WTC11 (cell line): ENCODE data around the gene SHANK1. TPM values are rescaled to one million over a fixed set of nuclear protein-coding genes. Genes with fewer than 3 reads are reported as not detected.

ENCODE experiments used
- ATAC-seq: fragments of 200-7000 bp; cut with Tn5 transposase; 2 replicates; pipeline ENCODE4 v1.10.0; 2021; ENCODE audit warnings: mild to moderate bottlenecking, moderate library complexity
- CTCF ChIA-PET: fragments of 300-600 bp; sonication (Branson Sonifier 250); formaldehyde crosslinking; loops from one replicate; lab custom pipeline; 2021; ENCODE audit warnings: antibody characterized with exemption; lab: Charles Lee
- POLR2A ChIA-PET: fragments of 350-600 bp; sonication (Branson Sonifier 250); formaldehyde crosslinking; loops from one replicate; lab custom pipeline; 2021; ENCODE audit warnings: antibody characterized with exemption; lab: Charles Lee
- DNase-seq: peaks from one replicate; pipeline ENCODE4 v3.0.0; 2021; ENCODE audit warnings: low spot score
- H3K27ac Mint-ChIP-seq: 2 replicates; pipeline ENCODE4 v1.8.0; 2021; ENCODE audit warnings: mixed read lengths
- H3K27me3 Mint-ChIP-seq: 2 replicates; pipeline ENCODE4 v1.8.0; 2021; ENCODE audit warnings: low read depth, mild to moderate bottlenecking, moderate library complexity, mixed read lengths
- H3K36me3 Mint-ChIP-seq: 2 replicates; pipeline ENCODE4 v1.8.0; 2021; ENCODE audit warnings: mixed read lengths
- H3K4me1 Mint-ChIP-seq: 2 replicates; pipeline ENCODE4 v1.8.0; 2022; ENCODE audit warnings: mixed read lengths
- H3K4me3 Mint-ChIP-seq: 2 replicates; pipeline ENCODE4 v1.8.0; 2021; ENCODE audit warnings: mild to moderate bottlenecking, moderate library complexity, mixed read lengths
- H3K9me3 Mint-ChIP-seq: 2 replicates; pipeline ENCODE4 v1.8.0; 2021; ENCODE audit warnings: mixed read lengths
- ESRRA ChIP-seq: sonication (generic); formaldehyde crosslinking; IDR thresholded peaks from 2 replicates; pipeline ENCODE4 v1.8.1; 2022; ENCODE audit warnings: mild to moderate bottlenecking, missing genetic modification reagents, borderline replicate concordance
- FOXK1 ChIP-seq: sonication (generic); formaldehyde crosslinking; IDR thresholded peaks from 2 replicates; pipeline ENCODE4 v1.8.0; 2022; ENCODE audit warnings: mild to moderate bottlenecking, moderate library complexity, missing genetic modification reagents
- GTF2I ChIP-seq: fragments of 250-450 bp; sonication (Bioruptor Pico); conservative IDR thresholded peaks from 2 replicates; pipeline ENCODE4 v1.4.0; 2021; ENCODE audit warnings: mild to moderate bottlenecking
- JAZF1 ChIP-seq: fragments of 250-450 bp; sonication (Bioruptor Pico); IDR thresholded peaks from 2 replicates; pipeline ENCODE4 v1.9.0; 2021; ENCODE audit warnings: moderate library complexity, mild to moderate bottlenecking, inconsistent platforms
- MXD4 ChIP-seq: fragments of 250-450 bp; sonication (Bioruptor Pico); IDR thresholded peaks from 2 replicates; pipeline ENCODE4 v1.8.0; 2021; ENCODE audit warnings: mild to moderate bottlenecking, moderate library complexity, borderline replicate concordance
- NR1H2 ChIP-seq: sonication (generic); formaldehyde crosslinking; IDR thresholded peaks from 2 replicates; pipeline ENCODE4 v1.9.0; 2021; ENCODE audit warnings: mild to moderate bottlenecking, moderate library complexity, missing genetic modification reagents
- RELA ChIP-seq: sonication (generic); formaldehyde crosslinking; IDR thresholded peaks from 2 replicates; pipeline ENCODE4 v1.8.1; 2022; ENCODE audit warnings: missing genetic modification reagents, mild to moderate bottlenecking, borderline replicate concordance
- ZBTB21 ChIP-seq: sonication (generic); formaldehyde crosslinking; IDR thresholded peaks from 2 replicates; pipeline ENCODE4 v1.8.1; 2023; ENCODE audit warnings: mild to moderate bottlenecking, missing genetic modification reagents, borderline replicate concordance
- ZNF423 ChIP-seq: fragments of 250-450 bp; sonication (Bioruptor Pico); IDR thresholded peaks from 2 replicates; pipeline ENCODE4 v2.1.2; 2022; ENCODE audit warnings: mild to moderate bottlenecking, moderate library complexity
- total RNA-seq: library from RNA; stranded (reverse); gene quantifications from 3 replicates; pipeline ENCODE4 v1.2.3, GENCODE V29; 2021
- TF ChIP-seq, protein P1 (sequence below): sonication (generic); formaldehyde crosslinking; IDR thresholded peaks from 2 replicates; pipeline ENCODE4 v1.8.1; 2023; ENCODE audit warnings: mild to moderate bottlenecking, missing genetic modification reagents, borderline replicate concordance
- TF ChIP-seq, protein P2 (sequence below): sonication (generic); formaldehyde crosslinking; IDR thresholded peaks from 2 replicates; pipeline ENCODE4 v1.8.1; 2022; ENCODE audit warnings: low read depth, mild to moderate bottlenecking, moderate library complexity, missing genetic modification reagents, borderline replicate concordance
- TF ChIP-seq, protein P3 (sequence below): sonication (generic); formaldehyde crosslinking; IDR thresholded peaks from 2 replicates; pipeline ENCODE4 v1.8.0; 2022; ENCODE audit warnings: mild to moderate bottlenecking, missing genetic modification reagents
- TF ChIP-seq, protein P4 (sequence below): sonication (generic); formaldehyde crosslinking; IDR thresholded peaks from 2 replicates; pipeline ENCODE4 v1.8.0; 2022; ENCODE audit warnings: missing genetic modification reagents

SHANK1 gene
- total RNA-seq, 1 experiment from 2014 or later: 8.7 TPM

DNA sequence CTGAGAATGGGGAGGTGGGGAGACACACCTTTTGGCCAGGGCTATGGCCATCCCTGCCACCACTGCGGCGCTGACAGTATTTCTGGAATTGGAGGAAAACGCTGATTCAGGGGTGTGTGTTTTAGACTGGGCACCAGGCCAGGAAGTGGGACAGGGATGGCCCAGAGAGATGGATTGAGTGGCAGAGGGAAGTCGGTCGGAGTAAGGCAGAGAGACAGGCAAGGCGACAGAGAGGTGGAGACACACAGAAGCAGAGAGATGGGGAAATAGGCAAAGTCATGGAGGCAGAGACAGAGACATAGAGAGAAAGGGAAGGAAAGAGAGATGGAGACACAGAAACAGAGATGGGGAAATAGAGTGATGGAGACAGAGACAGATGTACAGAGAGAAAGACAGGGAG lies 74.5 kb downstream of the SHANK1 start:
- TF ChIP-seq GTF2I (no peak), JAZF1 (CRISPR knock-in tag) (no peak), ZBTB21 (no peak), NR1H2 (CRISPR knock-in tag) (no peak), ESRRA (CRISPR knock-in tag) (no peak), MXD4 (no peak)
- TF ChIP-seq, protein P1, sequence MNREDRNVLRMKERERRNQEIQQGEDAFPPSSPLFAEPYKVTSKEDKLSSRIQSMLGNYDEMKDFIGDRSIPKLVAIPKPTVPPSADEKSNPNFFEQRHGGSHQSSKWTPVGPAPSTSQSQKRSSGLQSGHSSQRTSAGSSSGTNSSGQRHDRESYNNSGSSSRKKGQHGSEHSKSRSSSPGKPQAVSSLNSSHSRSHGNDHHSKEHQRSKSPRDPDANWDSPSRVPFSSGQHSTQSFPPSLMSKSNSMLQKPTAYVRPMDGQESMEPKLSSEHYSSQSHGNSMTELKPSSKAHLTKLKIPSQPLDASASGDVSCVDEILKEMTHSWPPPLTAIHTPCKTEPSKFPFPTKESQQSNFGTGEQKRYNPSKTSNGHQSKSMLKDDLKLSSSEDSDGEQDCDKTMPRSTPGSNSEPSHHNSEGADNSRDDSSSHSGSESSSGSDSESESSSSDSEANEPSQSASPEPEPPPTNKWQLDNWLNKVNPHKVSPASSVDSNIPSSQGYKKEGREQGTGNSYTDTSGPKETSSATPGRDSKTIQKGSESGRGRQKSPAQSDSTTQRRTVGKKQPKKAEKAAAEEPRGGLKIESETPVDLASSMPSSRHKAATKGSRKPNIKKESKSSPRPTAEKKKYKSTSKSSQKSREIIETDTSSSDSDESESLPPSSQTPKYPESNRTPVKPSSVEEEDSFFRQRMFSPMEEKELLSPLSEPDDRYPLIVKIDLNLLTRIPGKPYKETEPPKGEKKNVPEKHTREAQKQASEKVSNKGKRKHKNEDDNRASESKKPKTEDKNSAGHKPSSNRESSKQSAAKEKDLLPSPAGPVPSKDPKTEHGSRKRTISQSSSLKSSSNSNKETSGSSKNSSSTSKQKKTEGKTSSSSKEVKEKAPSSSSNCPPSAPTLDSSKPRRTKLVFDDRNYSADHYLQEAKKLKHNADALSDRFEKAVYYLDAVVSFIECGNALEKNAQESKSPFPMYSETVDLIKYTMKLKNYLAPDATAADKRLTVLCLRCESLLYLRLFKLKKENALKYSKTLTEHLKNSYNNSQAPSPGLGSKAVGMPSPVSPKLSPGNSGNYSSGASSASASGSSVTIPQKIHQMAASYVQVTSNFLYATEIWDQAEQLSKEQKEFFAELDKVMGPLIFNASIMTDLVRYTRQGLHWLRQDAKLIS (CRISPR knock-in tag): no peak
- TF ChIP-seq, protein P2, sequence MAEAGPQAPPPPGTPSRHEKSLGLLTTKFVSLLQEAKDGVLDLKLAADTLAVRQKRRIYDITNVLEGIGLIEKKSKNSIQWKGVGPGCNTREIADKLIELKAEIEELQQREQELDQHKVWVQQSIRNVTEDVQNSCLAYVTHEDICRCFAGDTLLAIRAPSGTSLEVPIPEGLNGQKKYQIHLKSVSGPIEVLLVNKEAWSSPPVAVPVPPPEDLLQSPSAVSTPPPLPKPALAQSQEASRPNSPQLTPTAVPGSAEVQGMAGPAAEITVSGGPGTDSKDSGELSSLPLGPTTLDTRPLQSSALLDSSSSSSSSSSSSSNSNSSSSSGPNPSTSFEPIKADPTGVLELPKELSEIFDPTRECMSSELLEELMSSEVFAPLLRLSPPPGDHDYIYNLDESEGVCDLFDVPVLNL: no peak
- TF ChIP-seq, protein P3, sequence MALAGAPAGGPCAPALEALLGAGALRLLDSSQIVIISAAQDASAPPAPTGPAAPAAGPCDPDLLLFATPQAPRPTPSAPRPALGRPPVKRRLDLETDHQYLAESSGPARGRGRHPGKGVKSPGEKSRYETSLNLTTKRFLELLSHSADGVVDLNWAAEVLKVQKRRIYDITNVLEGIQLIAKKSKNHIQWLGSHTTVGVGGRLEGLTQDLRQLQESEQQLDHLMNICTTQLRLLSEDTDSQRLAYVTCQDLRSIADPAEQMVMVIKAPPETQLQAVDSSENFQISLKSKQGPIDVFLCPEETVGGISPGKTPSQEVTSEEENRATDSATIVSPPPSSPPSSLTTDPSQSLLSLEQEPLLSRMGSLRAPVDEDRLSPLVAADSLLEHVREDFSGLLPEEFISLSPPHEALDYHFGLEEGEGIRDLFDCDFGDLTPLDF: no peak
- Mint-ChIP-seq H3K4me1 (peaks cover 10% of the 10 kb centered on the region), H3K27me3 (peaks cover 17% of the 10 kb centered on the region), H3K9me3 (no peaks in the 10 kb centered on the region), H3K27ac (no peak overlapping the region), H3K36me3 (no peaks in the 10 kb centered on the region), H3K4me3 (no peak overlapping the region)
- CTCF ChIA-PET: no interaction called here
- POLR2A ChIA-PET: no interaction called here
- ATAC-seq (no peak), DNase-seq (no peak)

DNA sequence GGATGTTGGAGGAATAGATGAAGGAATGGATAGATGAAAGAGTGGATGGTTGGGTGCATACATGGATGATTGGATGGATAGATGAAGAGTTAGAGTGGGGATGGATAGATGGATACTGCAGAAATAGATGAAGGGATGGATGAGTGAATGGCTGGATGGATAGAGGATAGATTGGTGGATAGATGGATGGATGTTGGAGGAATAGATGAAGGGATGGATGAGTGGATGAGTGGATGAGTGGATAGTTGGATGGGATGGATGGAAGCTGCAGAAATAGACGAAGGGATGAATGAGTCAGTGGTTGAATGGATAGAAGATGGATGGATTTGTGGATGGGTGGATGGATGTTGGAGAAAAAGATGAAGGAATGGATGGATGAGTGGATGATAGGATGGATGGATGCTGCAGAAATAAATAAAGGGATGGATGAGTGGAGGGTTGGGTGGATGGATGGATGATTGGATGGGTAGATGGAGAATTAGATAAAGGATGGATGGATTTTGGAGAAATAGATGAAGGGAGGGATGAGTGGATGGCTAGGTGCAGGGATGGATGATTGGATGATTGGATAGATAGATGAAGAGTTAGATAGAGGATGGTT lies 75.2 kb downstream of the SHANK1 start:
- Mint-ChIP-seq H3K9me3 (no peaks in the 10 kb centered on the region), H3K4me1 (peaks cover 6% of the 10 kb centered on the region; the same call in 1 of the 2 replicates), H3K27me3 (peaks cover 19% of the 10 kb centered on the region), H3K4me3 (no peak overlapping the region), H3K36me3 (no peaks in the 10 kb centered on the region), H3K27ac (no peak overlapping the region)
- no peak for ATAC-seq
- ChIA-PET CTCF (interaction anchor here (1.1 to 1.4 kb wide), 2 partner anchors 36 to 88 kb away, joined by 3 read pairs; no protein-coding TSS in a partner anchor), POLR2A (no interaction called here)
- no peak for TF ChIP-seq RELA (CRISPR knock-in tag)
- no peak for DNase-seq

DNA sequence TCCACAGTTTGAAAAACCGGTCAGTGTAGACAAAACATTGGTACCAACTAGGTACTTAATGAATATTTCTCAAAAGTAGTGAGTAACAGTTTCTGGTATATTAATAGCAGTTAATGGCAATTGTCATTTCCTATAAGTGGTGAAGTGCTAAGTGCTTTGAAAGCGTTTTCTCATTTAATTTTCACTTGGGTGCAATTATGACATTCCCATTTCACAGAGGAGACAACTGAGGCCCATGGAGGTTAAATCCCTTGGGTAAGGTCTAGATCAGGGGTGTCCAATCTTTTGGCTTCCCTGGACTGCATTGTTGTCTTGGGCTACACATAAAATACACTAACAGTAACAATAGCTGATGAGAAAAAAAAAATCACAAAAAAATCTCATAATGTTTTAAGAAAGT lies 79.2 kb downstream of the SHANK1 start:
- no peak overlapping the region for H3K27ac Mint-ChIP-seq
- peaks cover 20% of the 10 kb centered on the region for H3K36me3 Mint-ChIP-seq
- peaks cover 16% of the 10 kb centered on the region for H3K4me1 Mint-ChIP-seq
- DNase-seq (no peak), ATAC-seq (no peak)
- peaks cover 22% of the 10 kb centered on the region for H3K27me3 Mint-ChIP-seq
- peak overlapping the region; percentile 63 for H3K4me3 Mint-ChIP-seq
- ChIA-PET POLR2A (no interaction called here), CTCF (interaction anchor here (2.0 kb wide), 1 partner anchor 9 kb away, joined by 6 read pairs; the partner anchor contains the start of gene C19orf81)
- H3K9me3 Mint-ChIP-seq: peaks cover 6% of the 10 kb centered on the region
- TF ChIP-seq, protein P4, sequence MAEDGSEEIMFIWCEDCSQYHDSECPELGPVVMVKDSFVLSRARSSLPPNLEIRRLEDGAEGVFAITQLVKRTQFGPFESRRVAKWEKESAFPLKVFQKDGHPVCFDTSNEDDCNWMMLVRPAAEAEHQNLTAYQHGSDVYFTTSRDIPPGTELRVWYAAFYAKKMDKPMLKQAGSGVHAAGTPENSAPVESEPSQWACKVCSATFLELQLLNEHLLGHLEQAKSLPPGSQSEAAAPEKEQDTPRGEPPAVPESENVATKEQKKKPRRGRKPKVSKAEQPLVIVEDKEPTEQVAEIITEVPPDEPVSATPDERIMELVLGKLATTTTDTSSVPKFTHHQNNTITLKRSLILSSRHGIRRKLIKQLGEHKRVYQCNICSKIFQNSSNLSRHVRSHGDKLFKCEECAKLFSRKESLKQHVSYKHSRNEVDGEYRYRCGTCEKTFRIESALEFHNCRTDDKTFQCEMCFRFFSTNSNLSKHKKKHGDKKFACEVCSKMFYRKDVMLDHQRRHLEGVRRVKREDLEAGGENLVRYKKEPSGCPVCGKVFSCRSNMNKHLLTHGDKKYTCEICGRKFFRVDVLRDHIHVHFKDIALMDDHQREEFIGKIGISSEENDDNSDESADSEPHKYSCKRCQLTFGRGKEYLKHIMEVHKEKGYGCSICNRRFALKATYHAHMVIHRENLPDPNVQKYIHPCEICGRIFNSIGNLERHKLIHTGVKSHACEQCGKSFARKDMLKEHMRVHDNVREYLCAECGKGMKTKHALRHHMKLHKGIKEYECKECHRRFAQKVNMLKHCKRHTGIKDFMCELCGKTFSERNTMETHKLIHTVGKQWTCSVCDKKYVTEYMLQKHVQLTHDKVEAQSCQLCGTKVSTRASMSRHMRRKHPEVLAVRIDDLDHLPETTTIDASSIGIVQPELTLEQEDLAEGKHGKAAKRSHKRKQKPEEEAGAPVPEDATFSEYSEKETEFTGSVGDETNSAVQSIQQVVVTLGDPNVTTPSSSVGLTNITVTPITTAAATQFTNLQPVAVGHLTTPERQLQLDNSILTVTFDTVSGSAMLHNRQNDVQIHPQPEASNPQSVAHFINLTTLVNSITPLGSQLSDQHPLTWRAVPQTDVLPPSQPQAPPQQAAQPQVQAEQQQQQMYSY (CRISPR knock-in tag): no peak
- TF ChIP-seq FOXK1 (CRISPR knock-in tag): no peak
- TF ChIP-seq GTF2I: peak; percentile 48; the same call in 1 of the 2 replicates
- no peak for TF ChIP-seq ZNF423 (CRISPR knock-in tag)
- TF ChIP-seq, all 79 proteins: peak for 1
